Activated CD8-positive, alpha-beta memory T cell treated with anti-CD3 and anti-CD28 coated beads for 4 hours (primary cell): Measurements from ENCODE around the gene LIPC.

Experiments used
- DNase-seq, 2 donors: peaks; one replicate each; pipeline ENCODE4 v3.0.0-alpha.2; 2020; ENCODE audit warnings: low read depth in 2 of 2

LIPC gene

DNA sequence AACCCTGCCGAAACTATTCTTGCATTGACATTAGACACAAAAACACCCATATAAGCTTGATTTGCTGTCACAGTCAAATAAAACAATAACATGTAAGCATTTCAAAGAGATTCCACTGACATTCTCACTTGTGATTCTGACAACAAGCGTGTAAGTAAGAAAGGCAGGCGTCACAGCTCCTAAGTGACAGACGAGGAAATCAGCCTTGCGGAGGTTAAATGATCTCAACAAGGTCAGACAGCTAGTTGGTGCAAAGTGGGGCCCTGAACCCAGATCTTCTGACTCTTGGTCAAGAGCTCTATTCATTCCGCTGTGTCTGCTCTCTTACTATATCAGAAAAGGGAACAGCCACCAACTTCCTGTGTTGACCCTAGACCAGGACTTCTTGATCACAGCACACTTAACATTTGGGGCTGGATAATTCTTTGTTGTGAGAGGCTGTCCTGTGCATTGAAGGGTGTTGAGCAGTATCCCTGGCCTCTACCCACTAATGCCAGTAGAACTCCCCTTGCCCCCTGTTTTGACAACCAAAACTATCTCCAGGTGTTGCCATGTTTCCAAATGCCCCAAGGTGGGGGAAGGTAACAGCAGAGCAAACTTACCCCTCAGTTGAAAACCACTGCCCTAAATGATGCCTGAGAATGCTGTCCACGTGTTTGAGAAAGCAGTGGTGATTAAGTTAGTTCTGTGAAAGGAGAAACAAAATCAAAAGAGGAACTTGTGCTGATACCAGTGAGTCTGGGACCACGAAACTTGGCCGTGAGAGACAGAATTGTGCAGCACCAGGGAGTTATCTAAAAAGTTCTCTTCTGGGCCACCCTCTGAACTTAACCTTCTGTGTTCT is 86.1 kb downstream of the LIPC start:
- no peak for DNase-seq

DNA sequence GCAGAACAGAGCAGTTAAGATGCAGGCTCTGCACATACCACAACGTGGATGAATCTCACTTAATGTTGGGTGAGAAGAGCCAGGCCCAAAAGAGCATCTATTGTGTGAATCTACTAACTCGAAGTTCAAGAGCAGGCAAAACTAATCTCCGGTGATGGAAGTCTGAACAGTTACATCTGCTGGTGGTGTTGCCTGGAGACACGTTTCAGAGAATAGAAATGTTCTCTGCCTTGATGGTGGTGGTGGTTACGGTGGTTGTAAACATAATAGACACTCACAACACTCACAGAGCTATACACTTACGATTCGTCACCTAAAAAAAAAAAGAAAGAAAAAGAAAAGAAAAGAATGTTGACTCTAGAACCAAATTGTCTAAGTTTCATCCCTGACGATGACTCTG is 86.8 kb downstream of the LIPC start:
- DNase-seq: no peak

DNA sequence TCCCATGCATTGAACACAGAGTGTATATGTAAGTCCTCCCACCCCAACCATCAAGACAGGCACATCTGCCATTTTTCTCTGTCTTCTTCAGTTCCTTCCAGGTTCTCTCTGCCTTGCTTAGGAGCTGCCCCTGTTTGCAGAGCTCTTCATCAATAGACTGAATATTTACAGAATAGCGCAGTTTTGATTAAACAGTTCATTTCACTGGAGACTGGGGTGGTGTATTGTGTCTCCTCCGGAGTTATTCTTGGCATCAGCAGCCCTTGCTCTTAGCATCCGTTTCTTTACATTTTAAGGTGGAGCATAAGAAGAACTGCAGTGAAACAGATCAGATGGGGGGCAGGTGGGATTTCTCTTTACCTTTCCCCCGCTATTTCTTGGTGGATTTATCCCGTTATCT is 87.7 kb downstream of the LIPC start:
- no peak for DNase-seq

DNA sequence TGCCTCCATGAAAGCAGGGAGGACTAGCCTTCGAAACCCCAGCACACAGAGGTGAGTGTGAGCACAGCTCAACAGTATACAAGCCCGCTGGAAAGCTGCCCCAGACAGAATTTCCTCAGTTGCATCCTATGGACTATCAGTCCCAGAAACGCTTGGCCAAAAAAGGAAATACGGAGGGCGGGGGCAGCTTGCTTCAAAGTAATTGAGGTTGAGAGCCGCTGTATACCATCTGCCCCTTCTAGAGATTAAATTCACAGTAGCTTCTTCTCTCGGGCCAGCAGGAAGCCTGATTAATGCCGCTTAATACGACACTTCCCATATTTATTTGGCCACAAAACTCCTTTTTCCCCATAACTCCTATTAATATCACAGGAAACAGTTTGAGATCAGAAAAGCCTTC is 88.7 kb downstream of the LIPC start:
- no peak for DNase-seq

DNA sequence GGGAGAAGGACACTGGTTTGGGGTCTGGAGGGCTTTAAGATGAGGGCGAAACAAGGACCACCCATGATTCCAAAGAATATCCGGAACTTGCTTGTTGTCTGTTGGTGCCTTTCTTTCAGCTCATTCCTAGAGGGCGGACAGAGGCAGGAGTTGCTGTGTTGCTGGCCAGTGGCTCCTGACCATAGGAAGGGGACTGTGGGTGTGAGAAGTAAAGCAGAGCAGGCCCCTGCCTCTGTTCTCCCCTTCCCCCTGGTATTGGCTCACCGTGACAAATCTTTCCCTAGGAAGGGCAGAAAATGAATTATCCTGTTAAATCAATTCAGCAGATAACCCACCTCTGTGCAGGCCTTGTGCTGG is 89.1 kb downstream of the LIPC start:
- no peak for DNase-seq

DNA sequence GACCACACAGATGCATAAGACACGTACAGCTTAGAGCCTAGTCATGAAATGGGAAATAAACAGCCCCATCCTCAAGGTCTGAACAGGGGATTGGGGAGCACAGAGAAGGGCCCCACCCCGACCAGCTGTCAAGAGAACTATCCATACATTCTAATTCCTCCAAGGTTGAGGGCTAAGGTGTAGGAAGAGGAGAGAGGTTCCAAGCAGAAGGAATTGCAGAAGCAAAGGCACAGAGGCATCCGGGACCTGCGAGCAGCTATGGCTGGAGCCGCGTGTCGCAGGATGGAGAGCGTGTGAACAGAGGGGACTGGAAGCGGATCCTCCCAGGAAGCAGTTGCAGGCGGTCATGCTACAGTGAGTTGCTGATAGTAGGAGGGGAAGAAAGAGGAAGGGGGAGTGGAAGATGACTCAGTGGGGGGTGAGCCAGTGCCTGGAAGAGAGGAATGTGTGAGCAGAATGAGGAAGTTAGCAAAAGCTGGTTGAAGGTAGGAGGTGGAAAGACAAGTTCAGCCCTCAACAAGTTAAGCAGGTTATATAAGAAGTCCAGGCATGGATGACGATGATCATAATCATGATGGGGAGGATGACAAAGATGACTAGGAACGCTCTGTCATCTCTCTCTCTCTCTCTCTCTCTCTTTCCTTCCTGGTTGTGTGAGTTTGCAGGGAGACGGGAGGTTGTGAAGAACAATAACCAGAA is 89.7 kb downstream of the LIPC start:
- DNase-seq: no peak

DNA sequence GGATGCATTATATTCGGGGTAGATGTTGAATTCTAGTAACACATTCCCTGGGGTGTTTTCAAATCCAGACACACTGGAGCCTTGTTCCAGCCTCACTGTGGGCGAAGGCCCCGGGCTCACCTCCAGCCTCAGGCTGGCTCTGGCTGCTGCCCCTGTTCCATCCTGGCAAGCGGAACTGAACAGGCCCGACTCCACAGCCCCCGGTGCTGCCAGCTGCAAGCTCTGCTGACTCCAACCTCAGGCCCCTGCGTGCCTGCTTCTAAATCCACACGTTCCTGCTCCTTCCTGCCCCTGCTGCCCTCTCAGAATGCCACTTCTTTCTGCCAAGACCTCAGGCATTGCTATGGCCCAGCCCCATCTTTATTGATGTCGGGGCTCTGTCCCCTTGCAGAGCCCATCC is 90.6 kb downstream of the LIPC start:
- DNase-seq: no peak

DNA sequence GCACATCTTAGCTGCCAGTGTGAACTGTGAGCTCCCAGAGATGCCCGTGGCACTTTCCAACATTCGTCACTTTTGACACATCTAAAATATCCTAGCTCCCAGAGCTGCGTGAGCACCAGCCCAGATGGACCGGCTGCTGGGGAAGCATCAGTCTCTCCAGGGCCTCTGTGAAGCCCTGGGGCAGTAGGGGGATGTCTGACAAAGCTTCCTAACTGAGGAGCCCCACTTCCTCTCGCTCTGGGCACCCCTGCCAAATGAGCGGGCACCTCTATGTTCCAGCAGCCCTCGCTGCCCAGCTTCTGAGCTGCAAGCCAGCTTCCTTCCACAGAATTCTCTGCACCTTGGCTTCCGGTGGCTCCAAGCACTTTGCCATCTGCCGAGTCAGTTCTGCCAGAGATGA is 91.1 kb downstream of the LIPC start:
- DNase-seq: no peak

DNA sequence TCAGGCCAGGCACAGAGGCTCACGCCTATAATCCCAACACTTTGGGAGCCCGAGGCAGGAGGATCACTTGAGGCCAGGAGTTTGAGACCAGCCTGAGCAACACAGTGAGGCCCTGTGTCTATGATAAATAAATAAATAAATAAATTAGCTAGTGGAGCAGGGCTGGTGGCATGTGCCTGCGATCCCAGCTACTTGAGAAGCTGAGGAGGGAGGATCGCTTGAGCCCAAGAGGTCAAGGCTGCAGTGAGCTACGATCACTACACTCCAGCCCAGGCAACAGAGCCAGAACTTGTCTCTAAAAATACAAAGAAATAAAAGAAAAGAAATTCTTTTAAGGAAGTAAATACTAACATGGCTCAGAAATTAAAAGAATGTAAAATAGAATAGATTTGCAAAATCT is 91.8 kb downstream of the LIPC start:
- DNase-seq: no peak

DNA sequence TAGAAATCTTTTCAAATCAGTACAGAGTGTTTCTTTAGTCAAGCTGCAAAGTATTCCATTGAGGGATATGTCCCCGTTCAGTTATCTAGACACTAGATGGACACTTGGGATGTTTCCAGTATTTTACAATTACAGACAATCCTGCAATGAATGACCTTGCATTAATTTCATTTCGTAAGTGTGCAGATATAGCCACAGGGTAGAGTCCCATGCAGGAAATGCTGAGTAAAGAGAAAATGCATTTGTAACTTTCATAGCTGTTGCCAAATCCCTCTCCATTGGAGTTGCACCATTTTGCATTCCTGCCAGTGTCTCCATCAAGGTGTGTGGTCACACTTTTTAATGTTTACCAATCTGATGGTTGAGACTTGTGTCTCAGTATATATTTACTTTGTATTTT is 92.5 kb downstream of the LIPC start:
- no peak for DNase-seq

DNA sequence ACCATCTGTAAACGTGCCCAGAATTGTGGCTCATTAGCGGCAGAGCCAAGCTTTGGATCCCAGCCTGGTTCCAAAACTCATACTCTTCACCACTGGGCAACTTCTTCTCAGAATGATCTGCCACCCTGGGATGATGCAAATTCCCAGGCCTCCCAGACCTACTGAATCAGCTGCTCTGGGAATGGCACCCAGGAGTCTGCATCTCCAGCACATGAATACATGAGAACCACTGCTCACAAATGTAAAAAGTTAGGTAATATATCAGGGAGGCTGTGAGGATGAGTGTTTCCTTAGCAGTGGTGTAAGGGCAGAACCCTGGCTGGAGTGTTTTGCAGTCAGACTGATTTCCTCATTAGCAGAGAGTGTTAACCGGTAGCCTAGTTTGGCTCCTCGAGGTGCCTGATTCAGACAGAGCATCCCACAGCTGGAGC is 94.2 kb downstream of the LIPC start:
- no peak for DNase-seq

DNA sequence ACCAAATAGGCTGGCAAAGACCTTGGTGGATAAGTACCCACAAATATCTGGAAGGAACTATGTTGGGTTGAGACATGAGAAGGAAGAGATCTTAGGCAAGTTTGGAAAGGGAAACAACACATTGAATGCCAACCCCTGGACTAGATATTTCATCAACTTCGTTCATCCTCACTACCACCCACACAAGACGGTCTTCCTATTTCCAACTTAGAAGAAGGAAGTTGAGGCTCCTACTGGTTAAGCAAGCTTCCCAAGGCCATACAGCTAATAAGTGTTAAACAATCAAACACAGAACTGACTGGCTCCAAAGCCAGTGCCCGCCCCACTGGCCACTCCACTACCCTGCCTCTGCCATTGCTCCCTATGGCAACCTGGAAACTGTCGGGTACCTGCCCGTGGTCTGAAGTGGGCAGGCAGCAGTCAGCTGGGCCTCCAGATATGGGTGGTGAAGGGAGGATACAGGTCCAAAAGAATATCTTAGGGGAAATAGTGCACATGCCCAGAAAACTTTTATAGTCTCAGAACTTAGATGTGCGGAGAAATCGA is 94.9 kb downstream of the LIPC start:
- no peak for DNase-seq

DNA sequence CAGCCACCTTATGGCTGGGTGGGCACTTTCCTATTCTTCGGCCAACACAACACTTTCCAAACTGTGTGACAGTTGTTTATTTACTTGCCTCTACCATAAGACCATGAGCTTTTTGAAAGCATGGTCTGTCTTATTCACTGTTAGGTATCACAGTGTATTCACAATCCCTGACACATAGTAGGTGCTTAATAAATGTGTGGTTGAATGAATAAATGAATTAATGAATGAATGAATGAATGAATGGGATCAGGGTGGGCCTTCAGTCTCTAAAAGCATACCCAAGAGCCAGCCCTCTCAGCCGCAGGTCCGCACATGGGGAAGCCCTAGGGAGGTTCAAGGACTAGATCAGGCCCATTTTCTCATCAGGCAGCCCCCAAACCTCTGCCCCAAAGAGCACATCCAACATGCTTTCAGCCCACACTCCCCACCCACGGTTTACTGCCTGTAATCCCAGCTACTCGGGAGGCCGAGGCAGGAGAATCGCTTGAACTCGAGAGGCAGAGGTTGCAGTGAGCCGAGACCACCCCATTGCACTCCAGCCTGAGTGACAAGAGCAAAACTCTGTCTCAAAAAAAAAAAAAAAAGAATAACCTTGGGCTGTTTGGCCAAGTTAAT is 95.9 kb downstream of the LIPC start:
- no peak for DNase-seq

DNA sequence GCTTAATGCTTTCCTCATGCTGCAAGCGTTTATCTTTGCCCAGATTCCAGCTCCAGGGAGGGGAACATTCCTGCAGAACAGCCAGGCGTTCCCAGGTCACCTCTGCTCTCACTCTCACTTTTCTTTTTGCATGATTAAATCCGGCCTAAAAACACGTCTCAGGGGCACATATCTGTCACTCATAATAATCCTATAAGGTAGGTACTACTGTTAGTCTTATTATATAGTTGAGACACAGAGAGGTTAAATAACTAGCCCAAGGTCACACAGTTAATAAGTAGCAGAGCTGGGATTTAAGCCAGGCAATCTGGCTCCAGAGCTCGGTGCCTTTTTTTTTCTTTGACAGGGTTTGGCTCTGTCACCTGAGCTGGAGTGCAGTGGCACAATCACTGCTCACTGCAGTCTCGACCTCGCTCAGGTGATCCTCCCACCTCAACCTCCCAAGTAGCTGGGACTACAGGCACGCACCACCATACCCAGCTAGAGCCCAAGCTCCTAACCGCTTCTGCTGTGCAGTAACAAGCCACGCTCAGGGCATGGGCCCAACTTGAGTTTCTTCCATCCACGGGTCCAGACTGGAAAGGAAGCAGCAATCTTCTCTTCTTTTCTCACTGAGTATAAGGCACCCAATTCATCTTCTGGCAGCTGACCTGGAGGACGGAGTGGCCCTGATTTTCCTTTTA is 96.5 kb downstream of the LIPC start:
- no peak for DNase-seq

DNA sequence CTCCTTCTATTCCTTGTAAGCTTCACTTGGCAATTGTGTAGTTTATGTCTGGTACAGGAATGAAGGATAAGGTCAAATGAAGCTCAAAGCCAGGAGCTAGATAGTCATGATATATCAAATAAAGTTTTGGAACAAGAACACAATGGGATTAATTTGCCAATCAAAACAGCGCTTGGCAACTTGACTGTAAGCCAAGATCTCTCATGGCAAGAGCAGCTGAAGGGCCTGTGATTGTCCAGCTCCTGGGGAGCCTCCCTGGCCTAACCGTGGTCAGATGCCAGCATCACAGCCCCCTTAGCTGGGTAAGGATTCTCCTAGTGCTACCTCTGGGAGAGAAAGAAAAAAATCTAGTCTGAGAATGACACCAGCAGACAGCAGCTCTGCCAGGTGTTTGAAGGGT is 97.2 kb downstream of the LIPC start:
- DNase-seq: no peak

DNA sequence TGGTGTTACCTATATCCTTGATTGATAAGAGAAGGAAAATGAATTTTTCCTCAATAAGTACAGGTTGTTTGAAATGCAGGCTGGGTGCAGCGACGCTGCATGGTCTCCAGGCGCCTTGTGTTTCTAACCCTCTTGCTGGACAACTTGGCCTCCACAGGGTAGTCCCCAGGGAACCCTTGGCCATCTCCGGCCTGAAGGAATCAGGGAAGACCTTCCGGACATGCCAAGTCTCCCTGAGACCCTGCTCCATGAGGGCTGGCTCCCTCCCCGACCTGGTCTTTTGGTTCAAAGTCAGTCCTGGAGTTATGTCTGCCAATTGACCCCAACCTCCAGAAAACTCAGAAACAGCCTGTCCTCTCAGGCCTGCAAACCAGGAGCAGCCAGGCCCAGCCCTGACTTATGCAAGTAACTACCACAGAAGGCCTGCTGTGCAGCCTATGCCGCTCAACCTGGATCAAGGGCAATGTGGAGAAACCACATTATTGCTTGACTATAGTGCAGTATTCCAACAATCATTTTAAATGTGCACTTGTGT is 98.3 kb downstream of the LIPC start:
- DNase-seq: no peak

DNA sequence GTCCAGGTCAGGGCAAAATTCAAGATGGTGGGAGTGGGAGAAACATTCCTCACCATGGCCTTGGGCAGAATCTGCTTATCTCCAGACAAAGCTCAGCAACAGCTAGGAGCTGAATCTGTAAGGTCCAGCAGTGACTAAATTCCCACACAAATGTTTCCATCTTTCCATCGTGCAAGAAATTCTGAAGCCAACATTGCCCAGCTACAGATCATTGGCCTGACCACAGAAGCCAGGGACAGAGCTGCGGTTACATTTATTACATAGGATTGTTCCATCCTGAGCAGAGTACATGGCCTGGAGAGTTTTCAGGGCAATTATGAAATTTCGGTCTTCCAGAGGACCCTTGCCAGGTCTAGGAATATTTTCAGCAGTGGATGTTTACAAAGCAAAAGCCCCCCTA is 100.3 kb downstream of the LIPC start:
- DNase-seq: no peak

DNA sequence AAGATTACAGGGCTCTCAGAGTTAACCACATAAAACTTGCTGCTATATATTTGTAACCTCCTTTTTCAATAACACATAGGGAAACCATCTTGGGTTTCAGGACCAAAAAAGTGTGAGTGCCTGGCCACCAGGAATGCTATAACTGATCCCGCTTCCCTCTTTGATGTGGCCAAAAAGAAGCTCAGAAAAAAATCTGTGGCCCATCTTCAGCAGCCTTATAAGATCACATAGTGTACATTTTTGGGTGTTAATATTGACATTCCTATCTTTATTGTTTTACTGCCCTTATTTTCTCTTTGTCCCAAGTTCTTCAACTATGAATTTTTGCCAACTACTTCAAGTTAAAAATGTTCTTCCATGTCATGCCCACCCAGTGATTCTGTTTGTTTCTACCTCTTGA is 102.8 kb downstream of the LIPC start:
- no peak for DNase-seq

DNA sequence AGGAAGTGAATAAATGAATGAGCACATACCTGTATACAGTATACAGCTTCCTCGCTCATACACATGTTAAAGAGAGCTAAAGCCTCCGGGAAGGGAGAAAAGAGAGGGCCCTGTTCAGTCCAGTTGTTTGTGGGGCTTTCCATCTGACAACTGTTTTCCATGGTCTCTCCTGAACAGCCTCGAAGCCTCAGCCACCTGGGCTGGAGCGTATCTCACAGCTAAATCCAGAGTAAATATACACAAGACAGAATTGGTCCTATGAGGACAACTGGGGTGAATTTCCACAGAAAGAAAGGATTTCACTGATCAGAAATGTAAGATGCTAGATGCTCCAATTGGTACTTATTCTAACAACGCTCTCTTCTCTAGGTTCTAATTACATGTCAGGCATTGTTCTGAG is 103.5 kb downstream of the LIPC start:
- DNase-seq: no peak

DNA sequence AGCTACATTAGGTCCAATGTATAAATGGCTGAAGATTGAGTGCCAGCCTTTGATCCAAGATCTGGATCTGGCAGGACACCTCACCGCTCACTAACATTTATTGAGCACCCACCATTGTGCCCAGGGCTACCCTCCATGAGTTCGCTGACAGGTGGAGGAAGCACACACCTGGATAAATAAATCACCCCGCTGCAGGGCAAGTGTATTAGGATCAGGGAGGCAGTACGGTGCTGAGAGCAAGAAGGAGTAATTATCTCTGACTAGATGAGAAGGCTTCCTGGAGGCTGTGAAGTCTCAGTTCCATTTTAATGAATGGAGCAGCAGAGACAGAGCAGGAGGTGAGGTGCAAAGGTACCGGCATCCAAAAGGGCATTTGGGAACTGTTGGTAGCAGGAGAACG is 104.1 kb downstream of the LIPC start:
- DNase-seq: no peak

DNA sequence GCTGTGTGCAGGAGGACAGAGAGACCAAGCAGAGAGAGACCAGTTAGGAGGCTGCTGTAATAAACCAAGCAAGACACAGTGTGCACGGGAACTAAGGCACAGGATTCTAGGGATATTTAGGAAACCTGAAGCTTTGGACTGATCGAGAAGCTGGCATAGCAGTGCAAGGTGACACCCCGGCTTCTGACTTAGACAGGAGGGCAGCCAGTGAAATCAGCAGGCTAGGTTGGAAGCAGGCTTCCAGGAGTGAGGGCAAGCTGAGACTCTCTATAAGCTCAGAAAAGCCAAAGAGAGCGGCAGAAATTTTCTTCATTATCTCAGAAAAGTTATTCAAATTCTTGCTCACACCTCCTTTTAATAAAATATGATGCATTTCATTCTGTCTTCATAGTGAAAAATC is 104.6 kb downstream of the LIPC start:
- DNase-seq: no peak

DNA sequence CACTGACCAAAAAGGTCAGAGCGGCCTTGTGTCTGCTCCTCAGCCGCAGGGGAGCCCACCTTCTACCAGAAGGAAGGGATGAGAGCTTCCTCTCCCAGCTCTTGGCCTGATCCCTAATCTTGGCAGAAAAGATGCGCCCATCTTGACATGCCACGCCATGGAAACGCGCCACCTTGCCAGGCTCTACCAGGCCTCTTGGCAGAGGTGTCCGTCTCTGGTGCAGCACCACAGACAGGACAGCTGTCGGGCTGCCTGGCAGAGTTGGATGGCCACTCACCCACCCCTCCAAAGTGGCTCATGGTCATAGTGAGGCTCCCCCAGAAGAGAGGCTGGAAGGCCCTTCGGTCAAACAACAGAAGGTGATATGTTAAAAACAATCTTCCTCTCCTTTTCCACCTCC is 105.2 kb downstream of the LIPC start:
- no peak for DNase-seq
